H9 (cell line): ENCODE measurements around the gene ILDR2. TPM values are rescaled to one million over a fixed set of nuclear protein-coding genes. Genes with fewer than 3 reads are reported as not detected.

ENCODE experiments used
- DNase-seq: peaks from one replicate; pipeline ENCODE4 v3.0.0-alpha.2; 2017
- H2AFZ ChIP-seq: one replicate; pipeline ENCODE4 v1.6.1; 2013; ENCODE audit warnings: mild to moderate bottlenecking, low read length, control low read depth, moderate library complexity
- H2AK5ac ChIP-seq: 2 replicates; pipeline ENCODE4 v1.6.1; 2013; ENCODE audit warnings: low read length, control low read depth, mixed read lengths; ENCODE audit not compliant: insufficient read length
- H2BK120ac ChIP-seq: one replicate; pipeline ENCODE4 v1.6.1; 2013; ENCODE audit warnings: low read depth, mild to moderate bottlenecking, low read length, control low read depth, inconsistent platforms; ENCODE audit not compliant: poor library complexity, severe bottlenecking
- H2BK12ac ChIP-seq: 2 replicates; pipeline ENCODE4 v1.6.1; 2013; ENCODE audit warnings: low read length, control low read depth, mixed read lengths, low read depth; ENCODE audit not compliant: insufficient read length
- H2BK15ac ChIP-seq: 2 replicates; pipeline ENCODE4 v1.6.1; 2013; ENCODE audit warnings: low read depth, low read length, control low read depth
- H2BK20ac ChIP-seq: one replicate; pipeline ENCODE4 v1.6.1; 2013; ENCODE audit warnings: low read depth, mild to moderate bottlenecking, low read length, control low read depth, inconsistent platforms; ENCODE audit not compliant: poor library complexity, severe bottlenecking
- H2BK5ac ChIP-seq: 2 replicates; pipeline ENCODE4 v1.6.1; 2013; ENCODE audit warnings: low read length, control low read depth, mixed read lengths; ENCODE audit not compliant: insufficient read length
- H3K14ac ChIP-seq: 2 replicates; pipeline ENCODE4 v1.6.1; 2013; ENCODE audit warnings: low read length, control low read depth; ENCODE audit not compliant: insufficient read depth
- H3K18ac ChIP-seq: 2 replicates; pipeline ENCODE4 v1.6.1; 2013; ENCODE audit warnings: low read depth, mild to moderate bottlenecking, mixed read lengths, low read length, control low read depth; ENCODE audit not compliant: insufficient read length
- H3K23ac ChIP-seq: 2 replicates; pipeline ENCODE4 v1.6.1; 2013; ENCODE audit warnings: low read length, control low read depth, mixed read lengths, low read depth; ENCODE audit not compliant: insufficient read length
- H3K23me2 ChIP-seq: 2 replicates; pipeline ENCODE4 v1.6.1; 2013; ENCODE audit warnings: low read depth, mild to moderate bottlenecking, mixed read lengths, low read length, control low read depth; ENCODE audit not compliant: insufficient read length, poor library complexity, severe bottlenecking
- H3K27ac ChIP-seq: 2 replicates; pipeline ENCODE4 v1.5.1; 2013; ENCODE audit warnings: low read length, control low read depth, mixed read lengths, low read depth; ENCODE audit not compliant: insufficient read length
- H3K27me3 ChIP-seq: 2 replicates; pipeline ENCODE4 v1.6.1; 2013; ENCODE audit warnings: low read length, control low read depth, inconsistent platforms; ENCODE audit not compliant: insufficient read depth
- H3K4ac ChIP-seq: 2 replicates; pipeline ENCODE4 v1.6.1; 2013; ENCODE audit warnings: low read depth, mild to moderate bottlenecking, control low read depth, inconsistent platforms, low read length, moderate library complexity
- H3K4me1 ChIP-seq: 2 replicates; pipeline ENCODE4 v1.6.1; 2013; ENCODE audit warnings: low read length, control low read depth, inconsistent platforms; ENCODE audit not compliant: insufficient read depth
- H3K4me2 ChIP-seq: 2 replicates; pipeline ENCODE4 v1.6.1; 2013; ENCODE audit warnings: low read length, control low read depth, mixed read lengths; ENCODE audit not compliant: insufficient read length, insufficient read depth
- H3K56ac ChIP-seq: 2 replicates; pipeline ENCODE4 v1.6.1; 2013; ENCODE audit warnings: low read depth, mild to moderate bottlenecking, mixed read lengths, low read length, control low read depth; ENCODE audit not compliant: insufficient read length
- H3K79me1 ChIP-seq: 2 replicates; pipeline ENCODE4 v1.6.1; 2013; ENCODE audit warnings: low read depth, mild to moderate bottlenecking, moderate library complexity, low read length, control low read depth, inconsistent platforms; ENCODE audit not compliant: insufficient read depth, poor library complexity, severe bottlenecking
- H3K79me2 ChIP-seq: 2 replicates; pipeline ENCODE4 v1.6.1; 2013; ENCODE audit warnings: low read length, control low read depth, inconsistent platforms; ENCODE audit not compliant: insufficient read depth
- H3K9ac ChIP-seq: 2 replicates; pipeline ENCODE4 v1.6.1; 2013; ENCODE audit warnings: low read length, control low read depth, mixed read lengths; ENCODE audit not compliant: insufficient read length; ENCODE audit errors: extremely low read depth
- H3K9me3 ChIP-seq: one replicate; pipeline ENCODE4 v1.6.1; 2013; ENCODE audit warnings: low read depth, low read length, inconsistent platforms; ENCODE audit not compliant: control insufficient read depth
- H3T11ph ChIP-seq: one replicate; pipeline ENCODE4 v1.6.1; 2013; ENCODE audit warnings: mild to moderate bottlenecking, low read length, control low read depth, inconsistent platforms
- H4K20me1 ChIP-seq: one replicate; pipeline ENCODE4 v1.6.1; 2013; ENCODE audit not compliant: control insufficient read depth, insufficient read length, insufficient read depth
- H4K5ac ChIP-seq: 2 replicates; pipeline ENCODE4 v1.6.1; 2013; ENCODE audit warnings: low read depth, mild to moderate bottlenecking, mixed read lengths, low read length, control low read depth; ENCODE audit not compliant: insufficient read length
- H4K8ac ChIP-seq: replicated peaks from 2 replicates; pipeline ENCODE4 v1.6.1; 2013; ENCODE audit warnings: low read length, control low read depth, mixed read lengths, low read depth; ENCODE audit not compliant: insufficient read length
- H4K91ac ChIP-seq: 2 replicates; pipeline ENCODE4 v1.6.1; 2013; ENCODE audit warnings: low read depth, mild to moderate bottlenecking, moderate library complexity, mixed read lengths, low read length, control low read depth; ENCODE audit not compliant: insufficient read length
- H3K27ac Mint-ChIP-seq, 3 experiments: 2 replicates in 2 of 3; 3 replicates in 1 of 3; pipeline ENCODE4 v1.8.0; 2020 to 2021; ENCODE audit warnings: mixed read lengths in 3 of 3, mild to moderate bottlenecking in 1 of 3, moderate library complexity in 1 of 3
- H3K27me3 Mint-ChIP-seq: 2 replicates; pipeline ENCODE4 v1.8.0; 2021; ENCODE audit warnings: low read depth, mild to moderate bottlenecking, moderate library complexity, mixed read lengths
- H3K36me3 Mint-ChIP-seq, 3 experiments: 2 replicates in 2 of 3; 3 replicates in 1 of 3; pipeline ENCODE4 v1.8.0; 2020 to 2021; ENCODE audit warnings: low read depth in 3 of 3, mixed read lengths in 3 of 3; ENCODE audit not compliant: insufficient read depth in 1 of 3
- H3K4me1 Mint-ChIP-seq, 2 experiments: 2 replicates each; pipeline ENCODE4 v1.8.0; 2020; ENCODE audit warnings: mixed read lengths in 2 of 2
- H3K4me3 Mint-ChIP-seq, 2 experiments: 2 replicates in 1 of 2; 3 replicates in 1 of 2; pipeline ENCODE4 v1.8.0; 2020 to 2021; ENCODE audit warnings: mild to moderate bottlenecking in 2 of 2, mixed read lengths in 2 of 2, moderate library complexity in 1 of 2
- H3K9me3 Mint-ChIP-seq, 2 experiments: 2 replicates in 1 of 2; 3 replicates in 1 of 2; pipeline ENCODE4 v1.8.0; 2020; ENCODE audit warnings: mild to moderate bottlenecking in 2 of 2, mixed read lengths in 2 of 2, moderate library complexity in 1 of 2
- WGBS: extraction: QIAGEN DNeasy Blood & Tissue Kit; methylation state at CpG from one replicate; pipeline ENCODE4 v1.1.7; 2013; ENCODE audit warnings: missing lambda C conversion rate, low lambda C conversion rate, mixed read lengths; ENCODE audit not compliant: insufficient read length; ENCODE audit errors: extremely low coverage; 5-methylcytosine and 5-hydroxymethylcytosine counted together
- total RNA-seq: library from RNA; stranded (reverse); gene quantifications from 2 replicates; pipeline ENCODE4 v1.2.1, GENCODE V29; 2021
- TF ChIP-seq, protein P1 (sequence below): fragments of 200-600 bp; sonication (generic); conservative IDR thresholded peaks from 3 replicates; pipeline ENCODE4 v1.8.0; 2021; ENCODE audit warnings: antibody characterized with exemption, mild to moderate bottlenecking

The ILDR2 gene
- total RNA-seq, 1 experiment from 2014 or later, result 1.1 TPM

DNA sequence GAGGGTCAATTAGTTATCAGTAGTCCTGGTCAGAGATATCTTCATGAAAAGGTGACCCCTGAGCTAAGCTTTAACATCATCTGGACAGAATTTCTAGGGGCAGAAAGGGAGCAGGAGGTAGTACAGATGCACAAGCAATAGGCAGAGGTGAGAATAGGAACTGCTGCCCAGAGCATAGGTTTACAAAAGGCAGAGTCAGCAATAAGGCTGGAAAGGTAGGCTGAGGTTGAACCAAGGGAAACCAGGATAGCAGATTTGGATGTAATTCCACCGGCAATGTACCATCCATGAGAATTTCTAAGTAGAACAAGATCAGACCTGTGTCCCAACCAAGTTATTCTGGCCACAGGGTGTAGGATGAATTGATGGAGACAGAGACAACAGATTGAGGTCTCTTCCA is 6.2 kb upstream of the ILDR2 start:
- no CpG with 5 or more reads among the region's 1 CpG for WGBS
- H3K9me3 Mint-ChIP-seq, result no peaks in the 10 kb centered on the region; a peak in 1 of 5 replicates

More for the DNA sequence above, 6.2 kb upstream of the ILDR2 start:
- no peak overlapping the region for H3K27ac ChIP-seq
- H2BK12ac ChIP-seq, result no peak overlapping the region
- no peak overlapping the region for H3K4ac ChIP-seq
- no peaks in the 10 kb centered on the region for H4K20me1 ChIP-seq
- no peaks in the 10 kb centered on the region for H3K79me1 ChIP-seq
- no peak overlapping the region for H3K23ac ChIP-seq
- H3K4me1 ChIP-seq, result no peaks in the 10 kb centered on the region
- H2BK20ac ChIP-seq, result no peak overlapping the region
- no peak overlapping the region for H3K27ac Mint-ChIP-seq
- no peaks in the 10 kb centered on the region for H3K79me2 ChIP-seq
- TF ChIP-seq, protein P1, sequence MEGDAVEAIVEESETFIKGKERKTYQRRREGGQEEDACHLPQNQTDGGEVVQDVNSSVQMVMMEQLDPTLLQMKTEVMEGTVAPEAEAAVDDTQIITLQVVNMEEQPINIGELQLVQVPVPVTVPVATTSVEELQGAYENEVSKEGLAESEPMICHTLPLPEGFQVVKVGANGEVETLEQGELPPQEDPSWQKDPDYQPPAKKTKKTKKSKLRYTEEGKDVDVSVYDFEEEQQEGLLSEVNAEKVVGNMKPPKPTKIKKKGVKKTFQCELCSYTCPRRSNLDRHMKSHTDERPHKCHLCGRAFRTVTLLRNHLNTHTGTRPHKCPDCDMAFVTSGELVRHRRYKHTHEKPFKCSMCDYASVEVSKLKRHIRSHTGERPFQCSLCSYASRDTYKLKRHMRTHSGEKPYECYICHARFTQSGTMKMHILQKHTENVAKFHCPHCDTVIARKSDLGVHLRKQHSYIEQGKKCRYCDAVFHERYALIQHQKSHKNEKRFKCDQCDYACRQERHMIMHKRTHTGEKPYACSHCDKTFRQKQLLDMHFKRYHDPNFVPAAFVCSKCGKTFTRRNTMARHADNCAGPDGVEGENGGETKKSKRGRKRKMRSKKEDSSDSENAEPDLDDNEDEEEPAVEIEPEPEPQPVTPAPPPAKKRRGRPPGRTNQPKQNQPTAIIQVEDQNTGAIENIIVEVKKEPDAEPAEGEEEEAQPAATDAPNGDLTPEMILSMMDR, result no peak
- no peak overlapping the region for H3K9ac ChIP-seq
- peaks cover 9% of the 10 kb centered on the region; the same call in 1 of the 2 replicates for H3K27me3 ChIP-seq
- H3K4me2 ChIP-seq, result no peak overlapping the region
- H4K8ac ChIP-seq, result no peak overlapping the region
- H2BK5ac ChIP-seq, result no peak overlapping the region
- no peaks in the 10 kb centered on the region for H3K9me3 ChIP-seq
- H3K4me3 Mint-ChIP-seq, result no peak overlapping the region
- H3K56ac ChIP-seq, result no peak overlapping the region
- H2AFZ ChIP-seq, result no peak overlapping the region
- H3K23me2 ChIP-seq, result no peaks in the 10 kb centered on the region
- H3K4me1 Mint-ChIP-seq, result no peaks in the 10 kb centered on the region
- no peaks in the 10 kb centered on the region for H3K36me3 Mint-ChIP-seq
- no peak overlapping the region for H3K18ac ChIP-seq
- H2BK15ac ChIP-seq, result no peak overlapping the region
- H4K5ac ChIP-seq, result no peak overlapping the region
- H3T11ph ChIP-seq, result no peak overlapping the region
- no peak overlapping the region for H2AK5ac ChIP-seq
- H2BK120ac ChIP-seq, result no peak overlapping the region
- no peak overlapping the region for H3K14ac ChIP-seq
- H4K91ac ChIP-seq, result no peak overlapping the region
- H3K27me3 Mint-ChIP-seq, result peaks cover 40% of the 10 kb centered on the region
- no peak for DNase-seq
